ENCODE measurements around the gene RPTOR.

RPTOR gene

DNA sequence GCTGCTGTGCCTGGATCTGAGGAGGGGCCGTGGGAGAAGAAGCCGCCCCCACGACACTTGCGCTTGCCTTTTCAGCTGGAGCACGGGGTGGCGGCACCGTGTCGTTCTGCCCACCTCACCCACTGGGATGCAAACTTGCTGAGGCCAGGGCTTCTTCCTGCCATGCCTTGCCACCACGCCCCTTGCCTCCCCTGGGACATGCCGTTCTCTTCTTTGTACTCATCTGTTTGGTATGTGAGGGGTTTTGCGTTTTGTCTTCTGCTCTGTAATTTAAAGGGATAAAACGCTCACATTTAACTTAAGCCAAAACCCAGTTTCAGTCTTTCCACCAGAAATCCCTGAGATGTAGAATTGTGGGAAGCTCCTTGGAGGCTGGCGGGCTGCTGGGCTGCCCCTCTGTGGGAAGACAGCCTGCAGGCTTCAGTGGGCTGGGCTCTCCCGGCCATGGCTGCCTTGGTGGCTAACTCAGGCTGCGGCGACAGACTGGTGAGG lies 180.2 kb downstream of the RPTOR start:
- H3K9me3 ChIP-seq (ENCODE audit: control insufficient read depth, low read length) = no peaks in the 10 kb centered on the region
- no peak overlapping the region for H3K4me3 ChIP-seq (ENCODE audit: low read length)
- no peaks in the 10 kb centered on the region for H3K27me3 ChIP-seq (ENCODE audit: control insufficient read depth, insufficient read depth, low read length)
- H3K36me3 ChIP-seq (ENCODE audit: control insufficient read depth, insufficient read depth, low read length) = peaks cover 3% of the 10 kb centered on the region
- no peak overlapping the region for H3K9ac ChIP-seq (ENCODE audit: low read length)
- no peaks in the 10 kb centered on the region for H3K4me1 ChIP-seq (ENCODE audit: control insufficient read depth, insufficient read depth, low read length)

DNA sequence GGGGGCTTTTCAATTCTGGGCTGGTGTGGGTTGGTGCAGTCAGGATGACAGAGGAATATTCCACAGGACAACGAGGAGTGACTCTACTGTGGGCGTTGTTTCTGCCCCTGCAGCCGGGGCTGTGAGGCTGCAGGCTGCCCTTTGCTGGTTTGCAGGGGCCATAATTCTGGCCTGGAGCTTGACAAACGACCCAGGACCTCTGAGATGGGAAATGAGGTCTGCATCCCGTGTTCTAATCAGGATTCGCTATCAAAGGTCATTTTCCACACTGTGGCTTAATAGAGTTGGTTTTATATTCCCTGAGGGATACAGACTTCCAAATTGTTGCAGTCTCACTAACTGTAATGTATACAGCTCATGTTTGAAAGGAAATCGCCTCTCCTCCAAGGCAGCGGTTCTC lies 180.9 kb downstream of the RPTOR start:
- Histone ChIP-seq H3K4me3 (ENCODE audit: low read length) (no peak overlapping the region), H3K9me3 (ENCODE audit: control insufficient read depth, low read length) (no peaks in the 10 kb centered on the region), H3K36me3 (ENCODE audit: control insufficient read depth, insufficient read depth, low read length) (peaks cover 3% of the 10 kb centered on the region), H3K9ac (ENCODE audit: low read length) (no peak overlapping the region), H3K4me1 (ENCODE audit: control insufficient read depth, insufficient read depth, low read length) (no peaks in the 10 kb centered on the region), H3K27me3 (ENCODE audit: control insufficient read depth, insufficient read depth, low read length) (no peaks in the 10 kb centered on the region)

DNA sequence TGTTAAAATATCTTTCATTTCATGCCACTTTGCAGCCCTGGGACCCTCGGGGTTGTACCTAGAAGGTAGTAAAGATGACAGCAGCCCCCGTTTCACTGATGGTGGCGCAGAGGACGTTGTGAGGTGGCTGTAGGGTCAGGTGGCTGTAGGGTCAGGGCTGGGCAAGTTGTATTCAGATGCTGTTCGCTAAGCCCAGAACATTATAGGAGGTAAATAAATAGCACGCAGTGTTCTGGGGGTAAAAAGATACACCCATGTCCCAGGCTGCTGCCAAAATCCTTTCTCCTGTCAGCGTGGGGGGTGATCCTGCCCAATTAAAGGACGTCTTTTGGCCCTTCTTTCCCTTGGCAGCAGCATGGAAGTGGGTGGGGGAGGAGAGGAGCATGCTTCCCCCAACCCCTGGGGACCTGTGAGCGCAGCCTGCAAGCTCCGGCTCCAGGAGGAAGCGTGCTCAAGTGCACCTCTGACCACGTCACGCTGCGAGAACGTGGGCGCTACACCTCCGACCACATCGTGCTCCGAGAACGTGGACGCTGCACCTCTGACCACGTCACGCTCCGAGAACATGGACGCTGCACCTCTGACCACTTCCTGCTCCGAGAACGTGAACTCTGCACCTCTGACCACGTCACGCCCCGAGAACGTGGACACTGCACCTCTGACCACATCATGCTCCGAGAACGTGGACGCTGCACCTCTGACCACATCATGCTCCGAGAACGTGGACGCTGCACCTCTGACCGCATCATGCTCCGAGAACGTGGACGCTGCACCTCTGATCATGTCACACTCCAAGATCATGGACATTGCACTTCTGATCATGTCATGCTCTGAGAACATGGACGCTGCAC lies 182.1 kb downstream of the RPTOR start:
- Histone ChIP-seq H3K4me3 (ENCODE audit: low read length) (no peak overlapping the region), H3K9ac (ENCODE audit: low read length) (no peak overlapping the region), H3K27me3 (ENCODE audit: control insufficient read depth, insufficient read depth, low read length) (no peaks in the 10 kb centered on the region), H3K9me3 (ENCODE audit: control insufficient read depth, low read length) (no peaks in the 10 kb centered on the region), H3K36me3 (ENCODE audit: control insufficient read depth, insufficient read depth, low read length) (peaks cover 3% of the 10 kb centered on the region), H3K4me1 (ENCODE audit: control insufficient read depth, insufficient read depth, low read length) (no peaks in the 10 kb centered on the region)

DNA sequence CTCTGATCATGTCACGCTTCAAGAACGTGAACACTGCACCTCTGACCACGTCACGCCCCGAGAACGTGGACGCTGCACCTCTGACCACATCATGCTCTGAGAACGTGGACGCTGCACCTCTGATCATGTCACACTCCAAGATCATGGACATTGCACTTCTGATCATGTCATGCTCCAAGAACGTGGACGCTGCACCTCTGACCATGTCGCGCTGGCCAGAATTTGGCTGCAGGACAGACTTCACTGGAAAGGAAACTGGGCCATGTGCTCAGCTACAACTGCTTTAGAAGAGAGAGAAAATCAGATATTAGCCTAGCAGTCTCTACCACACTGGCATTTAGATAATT lies 182.7 kb downstream of the RPTOR start:
- no peaks in the 10 kb centered on the region for H3K27me3 ChIP-seq (ENCODE audit: control insufficient read depth, insufficient read depth, low read length)
- no peaks in the 10 kb centered on the region for H3K9me3 ChIP-seq (ENCODE audit: control insufficient read depth, low read length)
- no peak overlapping the region for H3K9ac ChIP-seq (ENCODE audit: low read length)
- no peak overlapping the region for H3K4me3 ChIP-seq (ENCODE audit: low read length)
- H3K4me1 ChIP-seq (ENCODE audit: control insufficient read depth, insufficient read depth, low read length) = no peaks in the 10 kb centered on the region
- H3K36me3 ChIP-seq (ENCODE audit: control insufficient read depth, insufficient read depth, low read length) = peaks cover 3% of the 10 kb centered on the region

DNA sequence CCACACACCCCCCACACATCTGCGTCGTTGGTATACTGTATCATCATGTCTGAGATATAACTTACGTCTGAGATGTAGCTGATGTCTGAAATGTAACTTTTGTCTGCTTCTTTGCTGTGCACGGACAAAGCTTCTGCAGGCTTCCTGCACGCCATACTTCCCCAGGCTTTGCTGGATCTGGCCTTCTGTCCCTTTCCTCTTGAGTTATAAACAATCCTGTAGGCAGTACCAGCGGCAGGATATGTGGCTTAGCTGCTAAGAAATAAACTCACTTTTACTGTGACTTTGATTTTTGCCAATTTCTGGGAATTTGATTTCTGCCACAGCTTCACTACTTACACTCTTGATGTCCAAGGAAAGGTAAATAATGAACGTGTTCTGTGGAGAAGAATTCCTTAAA lies 184.4 kb downstream of the RPTOR start:
- Histone ChIP-seq H3K27me3 (ENCODE audit: control insufficient read depth, insufficient read depth, low read length) (no peaks in the 10 kb centered on the region), H3K9me3 (ENCODE audit: control insufficient read depth, low read length) (no peaks in the 10 kb centered on the region), H3K4me1 (ENCODE audit: control insufficient read depth, insufficient read depth, low read length) (no peaks in the 10 kb centered on the region), H3K4me3 (ENCODE audit: low read length) (no peak overlapping the region), H3K36me3 (ENCODE audit: control insufficient read depth, insufficient read depth, low read length) (peaks cover 3% of the 10 kb centered on the region), H3K9ac (ENCODE audit: low read length) (no peak overlapping the region)

DNA sequence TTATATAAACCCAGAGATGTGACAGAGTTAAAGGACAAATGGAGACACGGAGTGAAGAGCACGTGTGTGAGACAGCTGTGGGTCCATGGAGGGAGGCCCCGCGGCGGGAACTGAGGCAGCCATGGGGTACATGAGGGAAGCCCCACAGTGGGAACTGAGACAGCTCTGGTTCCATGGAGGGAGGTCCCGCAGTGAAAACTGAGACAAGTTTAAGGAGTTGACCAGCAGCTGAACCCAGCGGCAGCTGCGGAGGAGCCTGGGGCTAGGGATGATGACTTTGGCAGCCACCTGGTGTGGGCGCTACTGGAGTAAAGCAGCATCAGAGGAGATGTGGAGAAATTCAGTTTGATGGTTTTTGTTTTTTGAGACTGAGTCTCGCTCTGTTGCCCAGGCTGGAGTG lies 185.1 kb downstream of the RPTOR start:
- peaks cover 3% of the 10 kb centered on the region for H3K36me3 ChIP-seq (ENCODE audit: control insufficient read depth, insufficient read depth, low read length)
- H3K27me3 ChIP-seq (ENCODE audit: control insufficient read depth, insufficient read depth, low read length) = no peaks in the 10 kb centered on the region
- no peak overlapping the region for H3K9ac ChIP-seq (ENCODE audit: low read length)
- no peaks in the 10 kb centered on the region for H3K4me1 ChIP-seq (ENCODE audit: control insufficient read depth, insufficient read depth, low read length)
- no peak overlapping the region for H3K4me3 ChIP-seq (ENCODE audit: low read length)
- H3K9me3 ChIP-seq (ENCODE audit: control insufficient read depth, low read length) = no peaks in the 10 kb centered on the region

DNA sequence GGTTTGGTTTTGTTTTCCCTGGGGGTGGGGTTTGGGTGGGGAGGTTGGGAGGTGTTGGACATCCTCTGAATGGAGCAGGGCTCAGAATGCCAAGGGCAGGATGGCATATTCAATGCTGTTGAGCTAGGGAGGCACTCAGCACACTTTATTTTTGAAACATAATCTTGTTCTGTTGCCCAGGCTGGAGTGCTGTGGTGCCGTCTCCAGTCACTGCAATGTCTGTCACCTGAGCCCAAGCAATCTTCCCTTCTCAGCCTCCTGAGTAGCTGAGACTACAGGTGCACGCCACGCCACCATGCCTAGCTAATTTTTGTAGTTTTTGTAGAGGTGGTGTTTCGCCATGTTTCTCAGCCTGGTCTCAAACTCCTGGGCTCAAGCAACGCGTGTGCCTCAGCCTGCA lies 186.1 kb downstream of the RPTOR start:
- H3K9ac ChIP-seq (ENCODE audit: low read length) = no peak overlapping the region

DNA sequence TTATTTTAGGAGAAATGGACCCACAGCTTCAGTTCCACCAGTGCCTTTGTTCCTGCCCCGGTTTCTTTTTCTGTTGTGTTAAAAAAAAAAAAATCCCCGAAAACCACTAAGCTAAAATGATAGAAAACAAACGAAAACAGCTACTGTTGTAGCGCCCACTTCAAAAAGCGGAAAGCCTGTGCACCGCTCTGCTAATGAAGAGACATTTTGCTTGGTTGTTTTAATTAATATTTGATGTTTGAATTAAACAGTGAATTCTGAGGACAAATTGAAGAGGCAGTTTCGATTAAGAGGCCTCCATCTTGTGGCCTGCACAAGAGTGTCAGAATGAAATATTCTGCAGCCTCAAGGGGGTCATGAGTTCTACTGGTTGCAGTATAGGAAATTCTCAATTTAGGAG lies 186.7 kb downstream of the RPTOR start:
- Histone ChIP-seq H3K9ac (ENCODE audit: low read length) (no peak overlapping the region), H3K4me3 (ENCODE audit: low read length) (no peak overlapping the region), H3K4me1 (ENCODE audit: control insufficient read depth, insufficient read depth, low read length) (no peaks in the 10 kb centered on the region), H3K9me3 (ENCODE audit: control insufficient read depth, low read length) (no peaks in the 10 kb centered on the region), H3K27me3 (ENCODE audit: control insufficient read depth, insufficient read depth, low read length) (no peaks in the 10 kb centered on the region), H3K36me3 (ENCODE audit: control insufficient read depth, insufficient read depth, low read length) (peaks cover 3% of the 10 kb centered on the region)

More for the DNA sequence above, 186.1 kb downstream of the RPTOR start:
- Histone ChIP-seq H3K27me3 (ENCODE audit: control insufficient read depth, insufficient read depth, low read length) (no peaks in the 10 kb centered on the region), H3K4me3 (ENCODE audit: low read length) (no peak overlapping the region), H3K36me3 (ENCODE audit: control insufficient read depth, insufficient read depth, low read length) (peaks cover 3% of the 10 kb centered on the region), H3K9me3 (ENCODE audit: control insufficient read depth, low read length) (no peaks in the 10 kb centered on the region), H3K4me1 (ENCODE audit: control insufficient read depth, insufficient read depth, low read length) (no peaks in the 10 kb centered on the region)

DNA sequence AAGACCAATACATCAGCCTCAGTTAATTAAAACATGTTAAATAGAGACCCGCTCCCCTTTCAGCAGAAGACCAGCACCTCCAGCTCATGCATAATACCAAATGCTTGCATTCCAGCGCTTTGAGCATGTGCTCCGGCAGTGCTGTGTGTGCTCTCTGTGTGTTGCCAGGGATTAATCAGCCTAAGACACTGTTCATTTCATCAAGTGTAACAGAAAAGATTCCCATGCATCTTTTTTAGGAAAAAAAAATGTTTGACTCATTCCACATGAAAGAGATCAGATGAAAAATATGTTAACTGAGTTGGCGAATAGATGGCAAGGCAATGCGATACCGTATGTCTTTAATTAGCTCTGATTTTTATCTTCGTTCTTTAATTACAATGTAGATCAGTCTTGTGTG lies 187.6 kb downstream of the RPTOR start:
- no peak overlapping the region for H3K9ac ChIP-seq (ENCODE audit: low read length)
- no peaks in the 10 kb centered on the region for H3K27me3 ChIP-seq (ENCODE audit: control insufficient read depth, insufficient read depth, low read length)

DNA sequence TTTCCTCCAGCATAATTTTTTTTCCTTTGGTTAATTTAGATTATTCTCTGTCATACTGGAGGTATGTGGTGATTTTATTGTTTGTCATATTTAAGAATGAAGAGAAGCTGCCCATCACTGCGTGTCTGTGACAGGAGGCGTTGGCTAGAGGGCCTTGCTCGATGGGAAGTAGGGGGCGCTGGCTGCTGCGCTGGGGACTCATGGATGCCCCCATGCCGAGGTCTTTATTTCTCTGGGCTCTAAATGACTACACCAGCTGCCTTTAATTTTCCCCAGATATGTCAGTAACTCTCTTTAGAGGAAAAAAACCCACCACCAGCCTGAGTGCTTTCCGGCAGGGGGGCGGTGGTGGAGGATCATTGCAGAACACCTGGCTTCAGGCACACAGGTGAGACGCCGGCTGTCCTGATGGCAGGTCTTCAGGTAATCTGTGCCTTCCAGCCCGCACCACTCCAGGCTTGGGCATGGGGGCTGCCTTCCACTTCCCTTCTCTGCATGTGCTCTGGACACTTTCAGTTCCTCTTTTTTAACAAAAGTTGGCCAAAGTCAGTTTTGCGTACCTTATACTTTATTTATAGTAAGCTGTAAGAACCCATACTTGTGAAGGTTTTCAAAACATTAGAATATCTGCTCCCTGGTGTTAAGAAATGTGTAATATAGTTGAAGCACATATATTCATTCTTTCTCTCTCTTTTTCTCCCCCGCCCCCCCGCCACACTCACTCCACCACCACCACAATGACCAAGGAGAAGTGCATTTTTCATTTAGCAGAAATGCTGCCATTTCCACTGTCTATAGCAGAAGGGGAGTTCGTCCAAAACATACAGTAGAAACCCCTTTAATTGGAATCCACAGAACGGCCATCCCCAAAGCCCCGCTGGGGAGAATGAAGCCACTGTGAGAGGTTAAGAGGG lies 192.7 kb downstream of the RPTOR start:
- no peaks in the 10 kb centered on the region for H3K9me3 ChIP-seq (ENCODE audit: control insufficient read depth, low read length)
- no peak overlapping the region for H3K9ac ChIP-seq (ENCODE audit: low read length)
- no peaks in the 10 kb centered on the region for H3K27me3 ChIP-seq (ENCODE audit: control insufficient read depth, insufficient read depth, low read length)
- no peaks in the 10 kb centered on the region for H3K4me1 ChIP-seq (ENCODE audit: control insufficient read depth, insufficient read depth, low read length)
- no peak overlapping the region for H3K4me3 ChIP-seq (ENCODE audit: low read length)
- H3K36me3 ChIP-seq (ENCODE audit: control insufficient read depth, insufficient read depth, low read length) = no peaks in the 10 kb centered on the region

More for the DNA sequence above, 187.6 kb downstream of the RPTOR start:
- peaks cover 2% of the 10 kb centered on the region for H3K36me3 ChIP-seq (ENCODE audit: control insufficient read depth, insufficient read depth, low read length)
- no peaks in the 10 kb centered on the region for H3K4me1 ChIP-seq (ENCODE audit: control insufficient read depth, insufficient read depth, low read length)
- no peaks in the 10 kb centered on the region for H3K9me3 ChIP-seq (ENCODE audit: control insufficient read depth, low read length)
- no peak overlapping the region for H3K4me3 ChIP-seq (ENCODE audit: low read length)

DNA sequence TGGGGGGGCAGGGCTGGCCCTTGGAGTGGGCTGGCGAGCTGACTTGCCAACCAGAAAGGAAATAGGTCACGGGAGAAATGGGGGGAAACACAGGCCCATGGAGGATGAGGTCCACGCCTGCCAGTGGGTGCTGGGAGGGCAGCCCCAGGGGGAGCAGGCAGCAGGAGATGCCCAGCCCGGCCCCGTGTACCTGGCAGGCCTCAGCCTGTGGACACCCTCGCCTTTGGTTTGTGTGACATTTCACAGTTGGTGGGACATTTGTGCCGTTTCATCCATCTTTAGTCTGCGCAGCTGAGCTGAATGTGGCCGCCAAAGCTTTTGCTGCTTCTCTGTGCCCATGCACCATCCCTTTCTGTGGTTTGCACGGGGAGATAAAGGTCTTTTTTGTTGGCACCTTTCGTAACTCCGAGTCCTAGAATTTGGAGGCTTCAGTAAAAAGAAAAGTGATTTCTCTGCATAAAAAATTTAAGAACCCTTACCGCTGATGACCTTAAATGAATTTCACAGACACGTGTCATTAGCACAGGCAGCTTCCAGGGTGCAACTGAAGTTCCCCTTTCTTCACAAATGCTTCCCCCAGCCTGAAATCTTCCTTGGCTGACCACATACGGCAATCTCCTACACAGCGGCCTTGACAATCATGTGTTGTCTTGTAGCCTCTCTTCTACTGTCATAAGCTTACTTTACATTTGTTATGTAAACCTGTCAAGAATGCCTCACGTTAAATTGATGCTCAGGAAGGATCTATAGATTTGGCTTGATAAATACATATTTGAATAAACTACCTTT lies 193.6 kb downstream of the RPTOR start:
- Histone ChIP-seq H3K36me3 (ENCODE audit: control insufficient read depth, insufficient read depth, low read length) (no peaks in the 10 kb centered on the region), H3K4me1 (ENCODE audit: control insufficient read depth, insufficient read depth, low read length) (no peaks in the 10 kb centered on the region), H3K4me3 (ENCODE audit: low read length) (no peak overlapping the region)

More for the DNA sequence above, 193.6 kb downstream of the RPTOR start:
- H3K9ac ChIP-seq (ENCODE audit: low read length) = no peak overlapping the region
- no peaks in the 10 kb centered on the region for H3K27me3 ChIP-seq (ENCODE audit: control insufficient read depth, insufficient read depth, low read length)
- H3K9me3 ChIP-seq (ENCODE audit: control insufficient read depth, low read length) = no peaks in the 10 kb centered on the region
